Astrocyte (in vitro differentiated cells and primary cell): ENCODE measurements around the gene EMC7.

ENCODE experiments used
- EZH2 ChIP-seq: IDR thresholded peaks from 2 replicates; pipeline ENCODE4 v1.6.1; 2012; ENCODE audit warnings: mild to moderate bottlenecking, low read length, inconsistent platforms; ENCODE audit not compliant: insufficient read depth
- TF ChIP-seq, protein P1 (sequence below): IDR thresholded peaks from 2 replicates; pipeline ENCODE4 v1.5.1; 2011; ENCODE audit warnings: low read depth, mild to moderate bottlenecking, inconsistent platforms, low read length, moderate library complexity; ENCODE audit not compliant: insufficient read depth

DNA sequence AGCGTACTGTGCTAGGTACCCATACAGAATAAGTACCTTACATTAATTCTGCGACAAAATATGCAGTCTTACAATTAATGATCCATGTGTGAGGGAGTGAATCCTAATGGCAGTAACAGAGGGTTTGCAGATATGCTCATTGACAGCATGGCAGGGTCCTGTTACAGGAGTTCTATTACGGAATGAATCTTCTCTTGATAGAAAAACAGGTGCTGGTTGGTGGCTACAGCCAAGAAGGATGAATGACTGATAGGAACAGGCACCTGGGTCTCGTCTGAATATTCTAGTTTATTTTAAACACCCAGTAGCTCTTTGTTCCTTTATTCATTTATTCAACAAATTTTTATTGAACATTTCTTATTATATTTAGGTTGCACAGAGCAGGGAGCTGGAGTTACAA, 23.0 kb upstream of the EMC7 start:
- TF ChIP-seq, protein P1, sequence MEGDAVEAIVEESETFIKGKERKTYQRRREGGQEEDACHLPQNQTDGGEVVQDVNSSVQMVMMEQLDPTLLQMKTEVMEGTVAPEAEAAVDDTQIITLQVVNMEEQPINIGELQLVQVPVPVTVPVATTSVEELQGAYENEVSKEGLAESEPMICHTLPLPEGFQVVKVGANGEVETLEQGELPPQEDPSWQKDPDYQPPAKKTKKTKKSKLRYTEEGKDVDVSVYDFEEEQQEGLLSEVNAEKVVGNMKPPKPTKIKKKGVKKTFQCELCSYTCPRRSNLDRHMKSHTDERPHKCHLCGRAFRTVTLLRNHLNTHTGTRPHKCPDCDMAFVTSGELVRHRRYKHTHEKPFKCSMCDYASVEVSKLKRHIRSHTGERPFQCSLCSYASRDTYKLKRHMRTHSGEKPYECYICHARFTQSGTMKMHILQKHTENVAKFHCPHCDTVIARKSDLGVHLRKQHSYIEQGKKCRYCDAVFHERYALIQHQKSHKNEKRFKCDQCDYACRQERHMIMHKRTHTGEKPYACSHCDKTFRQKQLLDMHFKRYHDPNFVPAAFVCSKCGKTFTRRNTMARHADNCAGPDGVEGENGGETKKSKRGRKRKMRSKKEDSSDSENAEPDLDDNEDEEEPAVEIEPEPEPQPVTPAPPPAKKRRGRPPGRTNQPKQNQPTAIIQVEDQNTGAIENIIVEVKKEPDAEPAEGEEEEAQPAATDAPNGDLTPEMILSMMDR: no peak
- TF ChIP-seq EZH2: no peak
